GM12872 (cell line): ENCODE measurements around the gene PRSS23.

Experiments
- CTCF ChIP-seq: IDR thresholded peaks from 3 replicates; pipeline ENCODE4 v1.5.1; 2011; ENCODE audit warnings: low read depth, mild to moderate bottlenecking, low read length, moderate library complexity; ENCODE audit not compliant: insufficient read depth

The PRSS23 gene

DNA sequence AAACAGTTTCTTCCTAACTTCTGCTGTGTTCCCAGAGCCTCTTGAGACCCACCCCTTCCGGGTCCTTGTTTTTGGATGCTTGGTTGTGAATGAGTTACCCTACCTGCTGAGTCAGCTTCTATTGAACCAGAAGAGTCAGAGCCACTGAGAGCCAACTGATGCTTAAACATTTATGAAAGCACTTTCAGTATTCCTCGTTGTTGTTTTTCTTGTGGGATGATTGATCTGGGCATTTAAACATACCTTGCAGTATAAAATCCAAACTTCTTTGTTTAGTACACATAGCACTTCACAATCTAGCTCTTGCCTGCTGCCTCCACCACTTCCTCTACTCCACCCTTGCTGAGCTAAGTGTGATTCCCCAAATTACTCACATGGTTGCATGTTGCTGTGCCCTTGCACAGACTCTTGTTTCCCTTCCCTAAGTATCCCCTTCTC lies 5.5 kb downstream of the PRSS23 start:
- TF ChIP-seq CTCF: no peak

DNA sequence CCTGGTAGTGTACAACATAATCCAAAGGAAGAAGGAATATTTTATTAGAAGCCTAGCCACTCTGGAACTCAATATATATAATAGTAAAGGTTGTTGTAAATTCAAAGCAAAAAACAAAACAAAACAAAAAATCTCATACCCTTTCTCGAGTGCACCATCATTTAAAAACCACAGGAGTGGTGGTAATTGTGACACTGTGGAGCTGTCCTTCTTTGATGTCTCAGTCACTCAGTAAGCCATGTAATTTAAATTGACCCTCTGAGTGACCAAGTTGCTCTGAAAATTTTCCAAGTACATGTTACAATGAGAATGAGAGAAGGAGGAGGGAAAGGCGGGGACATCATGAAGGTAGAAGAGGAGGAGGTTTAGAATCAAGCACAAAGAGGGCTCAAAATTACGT lies 6.6 kb downstream of the PRSS23 start:
- no peak for TF ChIP-seq CTCF

GRCh38 chr11:86807360-86807759 lies 7.0 kb downstream of the PRSS23 start:
- no peak for TF ChIP-seq CTCF

DNA sequence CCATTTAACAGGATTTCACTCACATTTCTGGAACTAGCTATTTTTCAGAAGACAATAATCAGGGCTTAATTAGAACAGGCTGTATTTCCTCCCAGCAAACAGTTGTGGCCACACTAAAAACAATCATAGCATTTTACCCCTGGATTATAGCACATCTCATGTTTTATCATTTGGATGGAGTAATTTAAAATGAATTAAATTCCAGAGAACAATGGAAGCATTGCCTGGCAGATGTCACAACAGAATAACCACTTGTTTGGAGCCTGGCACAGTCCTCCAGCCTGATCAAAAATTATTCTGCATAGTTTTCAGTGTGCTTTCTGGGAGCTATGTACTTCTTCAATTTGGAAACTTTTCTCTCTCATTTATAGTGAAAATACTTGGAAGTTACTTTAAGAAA lies 9.2 kb downstream of the PRSS23 start:
- TF ChIP-seq CTCF: no peak

DNA sequence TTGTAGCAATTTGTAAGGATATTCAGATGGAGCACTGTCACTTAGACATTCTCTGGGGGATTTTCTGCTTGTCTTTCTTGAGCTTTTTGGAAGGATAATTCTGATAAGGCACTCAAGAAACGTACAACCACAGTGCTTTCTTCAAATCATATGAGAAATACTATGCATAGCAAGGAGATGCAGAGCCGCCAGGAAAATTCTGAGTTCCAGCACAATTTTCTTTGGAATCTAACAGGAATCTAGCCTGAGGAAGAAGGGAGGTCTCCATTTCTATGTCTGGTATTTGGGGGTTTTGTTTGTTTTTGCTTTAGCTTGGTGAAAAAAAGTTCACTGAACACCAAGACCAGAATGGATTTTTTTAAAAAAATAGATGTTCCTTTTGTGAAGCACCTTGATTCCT lies 9.9 kb downstream of the PRSS23 start:
- no peak for TF ChIP-seq CTCF

DNA sequence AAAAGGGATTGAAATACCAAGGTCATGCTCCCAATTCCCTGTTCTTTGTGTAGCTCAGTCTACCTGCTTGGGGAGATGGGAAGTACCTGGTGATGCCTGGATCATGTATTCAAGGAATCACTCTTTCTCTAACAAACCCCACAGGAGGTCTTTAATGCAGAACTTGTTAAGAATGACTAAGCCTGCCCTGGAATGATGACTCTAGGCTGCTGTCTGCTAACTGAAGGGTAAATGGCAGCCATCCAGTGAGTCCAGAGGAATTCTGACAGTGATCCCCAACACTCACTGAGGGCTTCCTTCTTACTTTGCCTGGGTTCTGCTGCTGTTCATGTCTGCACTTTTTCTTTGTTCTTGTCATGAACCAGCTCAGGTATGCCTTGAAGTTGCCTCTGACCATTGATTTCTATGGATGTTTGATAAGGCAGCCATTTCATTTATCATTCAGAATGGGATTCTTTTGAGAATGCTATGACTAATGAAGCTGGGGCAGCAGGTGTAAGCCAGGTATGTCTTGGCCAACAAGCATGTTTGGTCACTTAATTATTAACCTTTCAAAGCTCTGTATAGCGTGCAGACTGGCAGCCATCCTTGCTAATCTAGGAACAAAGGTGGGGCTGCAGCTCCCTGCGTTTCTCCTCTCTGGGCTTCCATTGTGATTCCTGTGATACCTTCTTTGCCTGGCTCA lies 11.4 kb downstream of the PRSS23 start:
- no peak for TF ChIP-seq CTCF

- TF ChIP-seq CTCF: no peak
Measured at GRCh38 chr11:86812322-86812670, 12.0 kb downstream of the PRSS23 start.
